Mononuclear cell (primary cell): ENCODE results near the gene SLC40A1. TPM values are rescaled to one million over a fixed set of nuclear protein-coding genes. Genes with fewer than 3 reads are reported as not detected.
A peak's percentile ranks its signal among the peaks of the same experiment; 100 is the strongest.

Source experiments
- H3K27me3 ChIP-seq: 2 replicates; pipeline ENCODE4 v1.6.0; 2011; ENCODE audit warnings: low read length, control low read depth; ENCODE audit not compliant: insufficient read depth
- H3K4me1 ChIP-seq: 2 replicates; pipeline ENCODE4 v1.5.1; 2011; ENCODE audit warnings: mild to moderate bottlenecking, low read length, control low read depth; ENCODE audit not compliant: insufficient read depth
- H3K4me3 ChIP-seq: 2 replicates; pipeline ENCODE4 v1.5.1; 2011; ENCODE audit warnings: mild to moderate bottlenecking, low read length, moderate library complexity
- H3K9me3 ChIP-seq: 2 replicates; pipeline ENCODE4 v1.5.1; 2011; ENCODE audit warnings: low read depth, mild to moderate bottlenecking, control low read depth, low read length
- total RNA-seq: library from RNA; depleted of rRNA; stranded (reverse); fragments of >200 nt; gene quantifications from one replicate; pipeline ENCODE4 v1.2.3, GENCODE V29; 2012

Gene SLC40A1
- 65.5 TPM for total RNA-seq

- H3K9me3 ChIP-seq: no peaks in the 10 kb centered on the region
- H3K27me3 ChIP-seq: peaks cover 14% of the 10 kb centered on the region
- H3K4me1 ChIP-seq: peaks cover 44% of the 10 kb centered on the region
- peak within 1 kb of the TSS; percentile 53 for H3K4me3 ChIP-seq
Measured at GRCh38 chr2:189580658-189581353, at the start of gene SLC40A1. SLC40A1 (minus strand) TSS chr2:189580786; CDS start chr2:189580460, 326 bp downstream.

- Histone ChIP-seq H3K27me3 (no peaks in the 10 kb centered on the region), H3K9me3 (no peaks in the 10 kb centered on the region), H3K4me1 (no peaks in the 10 kb centered on the region), H3K4me3 (no peak overlapping the region)
Measured at GRCh38 chr2:189629531-189630453, 49.2 kb upstream of the SLC40A1 start.

- Histone ChIP-seq H3K4me3 (no peak overlapping the region), H3K9me3 (no peaks in the 10 kb centered on the region), H3K4me1 (no peaks in the 10 kb centered on the region), H3K27me3 (no peaks in the 10 kb centered on the region)
Measured at GRCh38 chr2:189628817-189629530, 48.4 kb upstream of the SLC40A1 start.

GRCh38 chr2:189627789-189628188 is 47.2 kb upstream of the SLC40A1 start:
- Histone ChIP-seq H3K27me3 (no peaks in the 10 kb centered on the region), H3K4me1 (no peaks in the 10 kb centered on the region), H3K9me3 (no peaks in the 10 kb centered on the region), H3K4me3 (no peak overlapping the region)

GRCh38 chr2:189625636-189626035 is 45.0 kb upstream of the SLC40A1 start:
- Histone ChIP-seq H3K9me3 (no peaks in the 10 kb centered on the region), H3K4me1 (no peaks in the 10 kb centered on the region), H3K27me3 (no peaks in the 10 kb centered on the region), H3K4me3 (no peak overlapping the region)

GRCh38 chr2:189624648-189625355 is 44.2 kb upstream of the SLC40A1 start:
- H3K4me1 ChIP-seq: no peaks in the 10 kb centered on the region
- H3K9me3 ChIP-seq: no peaks in the 10 kb centered on the region
- no peaks in the 10 kb centered on the region for H3K27me3 ChIP-seq
- no peak overlapping the region for H3K4me3 ChIP-seq

- Histone ChIP-seq H3K9me3 (no peaks in the 10 kb centered on the region), H3K4me3 (no peak overlapping the region), H3K4me1 (no peaks in the 10 kb centered on the region), H3K27me3 (no peaks in the 10 kb centered on the region)
Measured at GRCh38 chr2:189623049-189623448, 42.5 kb upstream of the SLC40A1 start.

GRCh38 chr2:189621781-189622180 is 41.2 kb upstream of the SLC40A1 start:
- no peak overlapping the region for H3K4me3 ChIP-seq
- H3K27me3 ChIP-seq: no peaks in the 10 kb centered on the region
- no peaks in the 10 kb centered on the region for H3K9me3 ChIP-seq
- no peaks in the 10 kb centered on the region for H3K4me1 ChIP-seq

- Histone ChIP-seq H3K4me1 (no peaks in the 10 kb centered on the region), H3K9me3 (no peaks in the 10 kb centered on the region), H3K27me3 (no peaks in the 10 kb centered on the region), H3K4me3 (no peak overlapping the region)
Measured at GRCh38 chr2:189618197-189618596, 37.6 kb upstream of the SLC40A1 start.

GRCh38 chr2:189614585-189614984 is 34.0 kb upstream of the SLC40A1 start:
- no peaks in the 10 kb centered on the region for H3K9me3 ChIP-seq
- H3K4me3 ChIP-seq: no peak overlapping the region
- no peaks in the 10 kb centered on the region for H3K27me3 ChIP-seq
- peaks cover 3% of the 10 kb centered on the region for H3K4me1 ChIP-seq

- Histone ChIP-seq H3K4me1 (peaks cover 3% of the 10 kb centered on the region), H3K4me3 (no peak overlapping the region), H3K9me3 (no peaks in the 10 kb centered on the region), H3K27me3 (no peaks in the 10 kb centered on the region)
Measured at GRCh38 chr2:189613650-189614420, 33.2 kb upstream of the SLC40A1 start.

- no peaks in the 10 kb centered on the region for H3K27me3 ChIP-seq
- no peak overlapping the region for H3K4me3 ChIP-seq
- H3K4me1 ChIP-seq: peaks cover 3% of the 10 kb centered on the region
- no peaks in the 10 kb centered on the region for H3K9me3 ChIP-seq
Measured at GRCh38 chr2:189613077-189613636, 32.6 kb upstream of the SLC40A1 start.

GRCh38 chr2:189610700-189611099 is 30.1 kb upstream of the SLC40A1 start:
- Histone ChIP-seq H3K9me3 (no peaks in the 10 kb centered on the region), H3K4me1 (peaks cover 3% of the 10 kb centered on the region), H3K27me3 (no peaks in the 10 kb centered on the region), H3K4me3 (no peak overlapping the region)

- Histone ChIP-seq H3K4me1 (peaks cover 3% of the 10 kb centered on the region), H3K9me3 (no peaks in the 10 kb centered on the region), H3K4me3 (no peak overlapping the region), H3K27me3 (no peaks in the 10 kb centered on the region)
Measured at GRCh38 chr2:189609853-189610252, 29.3 kb upstream of the SLC40A1 start.
